H1 (cell line): ENCODE data around the gene FAT1. TPM values are rescaled to one million over a fixed set of nuclear protein-coding genes. Genes with fewer than 3 reads are reported as not detected.

ENCODE experiments used
- CTCF ChIA-PET: fragments of 300-600 bp; sonication (Branson Sonifier 250); formaldehyde crosslinking; loops from one replicate; lab custom pipeline; 2021; ENCODE audit not compliant: partially characterized antibody; lab: Charles Lee
- POLR2A ChIA-PET: fragments of 300-600 bp; sonication (Branson Sonifier 250); formaldehyde crosslinking; loops from one replicate; lab custom pipeline; 2021; ENCODE audit warnings: inconsistent platforms; ENCODE audit not compliant: partially characterized antibody; lab: Charles Lee
- DNase-seq, 2 experiments: peaks; one replicate each; pipeline versions ENCODE4 v3.0.0 to v3.0.0-alpha.2; 2010 to 2022; ENCODE audit warnings: low spot score in 2 of 2, low read depth in 1 of 2, mixed read lengths in 1 of 2
- FAIRE-seq: peaks from 2 replicates; lab custom pipeline; 2011; peaks lifted over from hg19 to GRCh38; lab: Jason Lieb, UNC
- H2AFZ ChIP-seq: 2 replicates; pipeline ENCODE4 v1.8.1; 2012; ENCODE audit warnings: low read length, inconsistent platforms
- H2AK5ac ChIP-seq: 2 replicates; pipeline ENCODE4 v1.6.1; 2013; ENCODE audit warnings: low read depth, low read length
- H2BK120ac ChIP-seq: replicated peaks from 2 replicates; pipeline ENCODE3; 2013; ENCODE audit warnings: low read depth, low read length, inconsistent platforms
- H2BK12ac ChIP-seq: 2 replicates; pipeline ENCODE4 v1.6.1; 2013; ENCODE audit warnings: low read depth, low read length
- H2BK15ac ChIP-seq: 2 replicates; pipeline ENCODE4 v1.6.1; 2013; ENCODE audit warnings: low read length
- H2BK20ac ChIP-seq: 2 replicates; pipeline ENCODE4 v1.6.1; 2013; ENCODE audit warnings: low read length
- H2BK5ac ChIP-seq: 2 replicates; pipeline ENCODE4 v1.6.1; 2013; ENCODE audit warnings: low read depth, low read length
- H3K14ac ChIP-seq: 2 replicates; pipeline ENCODE4 v1.6.1; 2013; ENCODE audit warnings: inconsistent platforms; ENCODE audit not compliant: insufficient read length
- H3K18ac ChIP-seq: 2 replicates; pipeline ENCODE4 v1.6.1; 2013; ENCODE audit warnings: low read length; ENCODE audit errors: extremely low read depth
- H3K23ac ChIP-seq: 2 replicates; pipeline ENCODE4 v1.6.1; 2013; ENCODE audit warnings: inconsistent platforms; ENCODE audit not compliant: insufficient read length
- H3K23me2 ChIP-seq: 2 replicates; pipeline ENCODE4 v1.6.1; 2013; ENCODE audit warnings: low read depth, low read length
- H3K27ac ChIP-seq: 2 replicates; pipeline ENCODE4 v1.6.1; 2011; ENCODE audit warnings: low read depth, low read length, inconsistent platforms
- H3K27me3 ChIP-seq, 4 experiments: replicated peaks in 1 of 4; 1 replicate in 1 of 4; 2 replicates in 3 of 4; pipeline versions ENCODE4 v1.6.1 to v1.8.1; 2011 to 2013; ENCODE audit warnings: low read length in 3 of 4, mild to moderate bottlenecking in 3 of 4, inconsistent platforms in 2 of 4, mixed read lengths in 2 of 4, moderate library complexity in 1 of 4; ENCODE audit not compliant: control insufficient read depth in 3 of 4, insufficient read depth in 3 of 4; ENCODE audit errors: extremely low read depth in 1 of 4
- H3K36me3 ChIP-seq, 4 experiments: 2 replicates each; pipeline versions ENCODE4 v1.6.1 to v1.8.1; 2011 to 2013; ENCODE audit warnings: mild to moderate bottlenecking in 4 of 4, low read length in 3 of 4, moderate library complexity in 2 of 4, control low read depth in 1 of 4, inconsistent platforms in 1 of 4; ENCODE audit not compliant: insufficient read depth in 4 of 4, control insufficient read depth in 2 of 4
- H3K4ac ChIP-seq: replicated peaks from 2 replicates; pipeline ENCODE3; 2013; ENCODE audit warnings: low read length, low read depth, mixed read lengths, inconsistent platforms; ENCODE audit not compliant: insufficient read length
- H3K4me1 ChIP-seq, 4 experiments: replicated peaks in 1 of 4; 1 replicate in 1 of 4; 2 replicates in 3 of 4; pipeline versions ENCODE4 v1.6.1 to v1.8.1; 2011 to 2013; ENCODE audit warnings: low read length in 3 of 4, inconsistent platforms in 2 of 4, mixed read lengths in 1 of 4; ENCODE audit not compliant: insufficient read depth in 4 of 4, control insufficient read depth in 3 of 4
- H3K4me2 ChIP-seq, 2 experiments: 2 replicates each; pipeline versions ENCODE4 v1.6.1 to v1.8.1; 2011 to 2013; ENCODE audit warnings: low read depth in 2 of 2, low read length in 2 of 2, control low read depth in 1 of 2, inconsistent platforms in 1 of 2, mild to moderate bottlenecking in 1 of 2; ENCODE audit not compliant: insufficient read depth in 1 of 2
- H3K4me3 ChIP-seq, 4 experiments: fragments of 200-600, 300-600 bp in 1 of 4; sonication (generic), shearing (Covaris generic), sonication (Bioruptor Twin) in 1 of 4; 2 replicates each; pipeline versions ENCODE4 v1.5.1 to v1.8.1; 2011 to 2016; ENCODE audit warnings: low read length in 4 of 4, low read depth in 3 of 4, control low read depth in 2 of 4, inconsistent platforms in 2 of 4, mild to moderate bottlenecking in 2 of 4, mixed read lengths in 1 of 4, moderate library complexity in 1 of 4; ENCODE audit not compliant: insufficient read depth in 2 of 4; ENCODE audit errors: extremely low read depth in 1 of 4
- H3K56ac ChIP-seq: replicated peaks from 2 replicates; pipeline ENCODE3; 2013; ENCODE audit warnings: low read depth, mild to moderate bottlenecking, mixed read lengths, low read length, inconsistent platforms; ENCODE audit not compliant: insufficient read length
- H3K79me1 ChIP-seq: 2 replicates; pipeline ENCODE4 v1.6.1; 2013; ENCODE audit warnings: low read depth, low read length, control low read depth
- H3K79me2 ChIP-seq, 2 experiments: 2 replicates each; pipeline versions ENCODE4 v1.6.1 to v1.8.1; 2012 to 2013; ENCODE audit warnings: low read length in 2 of 2, mild to moderate bottlenecking in 2 of 2, inconsistent platforms in 1 of 2; ENCODE audit not compliant: insufficient read depth in 2 of 2, control insufficient read depth in 1 of 2
- H3K9ac ChIP-seq, 4 experiments: replicated peaks in 1 of 4; 1 replicate in 1 of 4; 2 replicates in 3 of 4; pipeline versions ENCODE4 v1.6.1 to v1.8.1; 2011 to 2013; ENCODE audit warnings: low read depth in 3 of 4, low read length in 3 of 4, control low read depth in 2 of 4, mild to moderate bottlenecking in 2 of 4, moderate library complexity in 2 of 4, inconsistent platforms in 1 of 4; ENCODE audit errors: extremely low read depth in 1 of 4
- H3K9me3 ChIP-seq, 2 experiments: 2 replicates each; pipeline versions ENCODE4 v1.6.1 to v1.8.1; 2012 to 2013; ENCODE audit warnings: mild to moderate bottlenecking in 2 of 2, moderate library complexity in 2 of 2, control low read depth in 1 of 2, inconsistent platforms in 1 of 2, low read depth in 1 of 2, low read length in 1 of 2, mixed read lengths in 1 of 2; ENCODE audit not compliant: insufficient read depth in 2 of 2
- H4K20me1 ChIP-seq, 2 experiments: replicated peaks in 1 of 2; 2 replicates each; pipeline versions ENCODE3 to v1.8.1; 2011 to 2013; ENCODE audit warnings: inconsistent platforms in 2 of 2, low read length in 2 of 2, mild to moderate bottlenecking in 1 of 2; ENCODE audit not compliant: insufficient read depth in 2 of 2, control insufficient read depth in 1 of 2
- H4K5ac ChIP-seq: 2 replicates; pipeline ENCODE4 v1.6.1; 2013; ENCODE audit warnings: low read length, low read depth, mixed read lengths, inconsistent platforms; ENCODE audit not compliant: insufficient read length
- H4K8ac ChIP-seq: 2 replicates; pipeline ENCODE4 v1.8.0; 2013; ENCODE audit warnings: mild to moderate bottlenecking, moderate library complexity, low read length, inconsistent platforms; ENCODE audit not compliant: insufficient read depth; ENCODE audit errors: extremely low read depth
- H4K91ac ChIP-seq: replicated peaks from 2 replicates; pipeline ENCODE3; 2013; ENCODE audit warnings: low read length, mixed read lengths, inconsistent platforms; ENCODE audit not compliant: insufficient read length
- GTF2F1 ChIP-seq: IDR thresholded peaks from 2 replicates; pipeline ENCODE4 v1.6.1; 2012; ENCODE audit warnings: low read depth, low read length, improper control_type of control experiment, borderline replicate concordance
- HDAC6 ChIP-seq: IDR thresholded peaks from one replicate; pipeline ENCODE4 v1.7.1; 2012; ENCODE audit warnings: low read depth, mild to moderate bottlenecking, inconsistent platforms, low read length, moderate library complexity
- JUND ChIP-seq: IDR thresholded peaks from 2 replicates; pipeline ENCODE4 v1.6.1; 2011; ENCODE audit warnings: mild to moderate bottlenecking, improper control_type of control experiment, low read length
- POLR2AphosphoS5 ChIP-seq: IDR thresholded peaks from 2 replicates; pipeline ENCODE4 v1.6.1; 2011; ENCODE audit warnings: low read depth, low read length
- RXRA ChIP-seq: IDR thresholded peaks from 2 replicates; pipeline ENCODE4 v1.6.1; 2011; ENCODE audit warnings: low read depth, mild to moderate bottlenecking, low read length, moderate library complexity; ENCODE audit not compliant: insufficient read depth
- SIRT6 ChIP-seq: IDR thresholded peaks from one replicate; pipeline ENCODE4 v1.7.1; 2012; ENCODE audit warnings: low read length, inconsistent platforms
- SP1 ChIP-seq: IDR thresholded peaks from 2 replicates; pipeline ENCODE4 v1.6.1; 2011; ENCODE audit warnings: low read depth, low read length
- WGBS, 2 experiments: shearing (Covaris generic) in 1 of 2; methylation state at CpG; one replicate each; pipeline versions ENCODE4 v1.1.6 to v1.1.7; 2013 to 2015; ENCODE audit warnings: low lambda C conversion rate in 2 of 2, mixed read lengths in 2 of 2, inconsistent platforms in 1 of 2, low coverage in 1 of 2, missing lambda C conversion rate in 1 of 2; ENCODE audit not compliant: insufficient replicate concordance in 2 of 2, insufficient coverage in 1 of 2, insufficient read length in 1 of 2; ENCODE audit errors: extremely low coverage in 1 of 2, missing lambda C conversion rate in 1 of 2; 5-methylcytosine and 5-hydroxymethylcytosine counted together
- polyA plus RNA-seq, 7 experiments: library from polyadenylated mRNA; depleted of rRNA in 3 of 7; stranded (reverse) in 5 of 7; unstranded in 2 of 7; fragments of >200 nt in 5 of 7; fragments of 200-250 nt in 2 of 7; gene quantifications; 1 replicate in 5 of 7; 2 replicates in 1 of 7; 4 replicates in 1 of 7; pipeline versions ENCODE4 v1.2.1 to v1.2.3, GENCODE V29; 2011 to 2013; ENCODE audit warnings: missing spikeins in 2 of 7, mixed read lengths in 2 of 7
- total RNA-seq: library from RNA; stranded (reverse); fragmentation: NEBNext Ultra II Directional; extraction: Animal tissue kit (Norgen Biotek cat#: 25700); gene quantifications from 2 replicates; pipeline ENCODE4 v1.2.1, GENCODE V29; 2021
- TF ChIP-seq, protein P1 (sequence below): IDR thresholded peaks from 2 replicates; pipeline ENCODE4 v1.6.1; 2011; ENCODE audit warnings: low read length, improper control_type of control experiment
- TF ChIP-seq, protein P2 (sequence below): IDR thresholded peaks from 2 replicates; pipeline ENCODE4 v1.6.1; 2011; ENCODE audit warnings: low read depth, mild to moderate bottlenecking, low read length; ENCODE audit not compliant: insufficient read depth

FAT1 gene
- total and polyA plus RNA-seq, 2 of the 8 experiments (the other 6 are each of a cell fraction or from before 2014, with no cell fraction given) = 94.4 to 137 TPM

DNA sequence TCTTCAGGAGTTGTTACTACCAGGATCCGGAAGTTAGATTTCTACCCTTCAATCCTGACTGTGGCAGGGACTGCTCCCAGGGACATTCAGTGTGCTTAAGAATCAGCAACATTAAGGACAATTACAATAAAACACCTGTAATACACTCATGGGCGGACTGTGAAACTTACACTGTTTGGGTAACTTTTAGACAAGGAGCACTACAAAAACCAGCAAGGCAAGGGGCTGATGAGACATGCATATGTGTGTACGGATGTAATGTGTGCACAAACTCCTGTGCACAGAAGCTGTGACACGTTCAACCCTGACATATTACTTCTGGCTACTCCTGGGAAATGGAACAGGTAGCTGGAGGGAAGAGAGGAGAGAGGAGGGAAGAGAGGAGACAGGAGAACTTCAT lies 75.8 kb downstream of the FAT1 start:
- DNase-seq (no peak), FAIRE-seq (no peak)
- no peaks in the 10 kb centered on the region for H3K23me2 ChIP-seq
- no peak overlapping the region for H2BK15ac ChIP-seq
- peaks cover 0 to 14% (median 0%) of the 10 kb centered on the region in 4 experiments; a peak in 3 of 8 replicates for H3K36me3 ChIP-seq
- no peaks in the 10 kb centered on the region for H3K9me3 ChIP-seq
- no peak overlapping the region for H3K27ac ChIP-seq
- H4K5ac ChIP-seq = no peak overlapping the region
- no peak overlapping the region for H2BK20ac ChIP-seq
- H3K23ac ChIP-seq = no peak overlapping the region
- no peaks in the 10 kb centered on the region for H3K27me3 ChIP-seq
- no peak overlapping the region for H2BK120ac ChIP-seq
- H2AK5ac ChIP-seq = no peak overlapping the region
- H3K4me2 ChIP-seq = no peak overlapping the region
- ChIA-PET POLR2A (no interaction called here), CTCF (interaction anchor here (0.6 kb wide), 1 partner anchor 60 kb away, joined by 3 read pairs; no protein-coding TSS in a partner anchor)
- no peak overlapping the region for H3K9ac ChIP-seq
- no peak overlapping the region for H2BK5ac ChIP-seq
- H3K56ac ChIP-seq = no peak overlapping the region
- peaks cover 0 to 1% of the 10 kb centered on the region in 2 experiments for H4K20me1 ChIP-seq
- no peak overlapping the region for H3K14ac ChIP-seq
- H2BK12ac ChIP-seq = no peak overlapping the region
- no peak overlapping the region for H3K18ac ChIP-seq
- no peak overlapping the region for H3K4me3 ChIP-seq
- peaks cover 0 to 9% (median 7%) of the 10 kb centered on the region in 4 experiments; a peak in 4 of 7 replicates for H3K4me1 ChIP-seq
- no peak overlapping the region for H2AFZ ChIP-seq
- TF ChIP-seq POLR2AphosphoS5 (no peak), JUND (no peak), GTF2F1 (no peak), HDAC6 (no peak), RXRA (no peak), SIRT6 (no peak), SP1 (no peak)
- TF ChIP-seq, protein P1, sequence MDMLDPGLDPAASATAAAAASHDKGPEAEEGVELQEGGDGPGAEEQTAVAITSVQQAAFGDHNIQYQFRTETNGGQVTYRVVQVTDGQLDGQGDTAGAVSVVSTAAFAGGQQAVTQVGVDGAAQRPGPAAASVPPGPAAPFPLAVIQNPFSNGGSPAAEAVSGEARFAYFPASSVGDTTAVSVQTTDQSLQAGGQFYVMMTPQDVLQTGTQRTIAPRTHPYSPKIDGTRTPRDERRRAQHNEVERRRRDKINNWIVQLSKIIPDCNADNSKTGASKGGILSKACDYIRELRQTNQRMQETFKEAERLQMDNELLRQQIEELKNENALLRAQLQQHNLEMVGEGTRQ = no peak
- TF ChIP-seq, protein P2, sequence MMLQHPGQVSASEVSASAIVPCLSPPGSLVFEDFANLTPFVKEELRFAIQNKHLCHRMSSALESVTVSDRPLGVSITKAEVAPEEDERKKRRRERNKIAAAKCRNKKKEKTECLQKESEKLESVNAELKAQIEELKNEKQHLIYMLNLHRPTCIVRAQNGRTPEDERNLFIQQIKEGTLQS = no peak
- no peak overlapping the region for H3K4ac ChIP-seq
- H3K79me2 ChIP-seq = peaks cover 0 to 38% of the 10 kb centered on the region in 2 experiments; a peak in 2 of 4 replicates
- H3K79me1 ChIP-seq = peaks cover 8% of the 10 kb centered on the region; the same call in 1 of the 2 replicates
- H4K91ac ChIP-seq = no peak overlapping the region
- WGBS, 2 experiments = 89% methylated on average over 4 of the region's 4 CpGs; no CpG with 5 or more reads in 1 of the 2 experiments
- H4K8ac ChIP-seq = no peak overlapping the region
